Left lung (tissue), 10 donors: ENCODE data around the gene GALNT5. TPM values are rescaled to one million over a fixed set of nuclear protein-coding genes. Genes with fewer than 3 reads are reported as not detected.

ENCODE experiments used
- ATAC-seq: fragments of 200-7000 bp; cut with Tn5 transposase; one replicate; pipeline ENCODE4 v1.9.1; 2020; ENCODE audit warnings: moderate library complexity
- DNase-seq, 4 donors: peaks; one replicate each; pipeline ENCODE4 v3.0.0-alpha.2; 2013 to 2020
- H3K27ac ChIP-seq, 2 donors: fragments of 200-600 bp; sonication (generic) in 1 of 2; one replicate each; pipeline versions ENCODE4 v1.5.0 to v1.8.0; 2020 to 2021
- H3K27me3 ChIP-seq, 2 donors: fragments of 200-600 bp; sonication (generic) in 1 of 2; one replicate each; pipeline versions ENCODE4 v1.5.0 to v1.8.0; 2020 to 2021
- H3K36me3 ChIP-seq, 2 donors: fragments of 200-600 bp; sonication (generic) in 1 of 2; one replicate each; pipeline versions ENCODE4 v1.5.0 to v1.8.0; 2020 to 2021
- H3K4me1 ChIP-seq, 2 donors: fragments of 200-600 bp; one replicate each; pipeline ENCODE4 v1.8.0; 2021
- H3K4me3 ChIP-seq, 2 donors: fragments of 200-600 bp; sonication (generic) in 1 of 2; one replicate each; pipeline versions ENCODE4 v1.5.0 to v1.8.0; 2020 to 2021; ENCODE audit warnings: mild to moderate bottlenecking in 1 of 2
- H3K9me3 ChIP-seq, 2 donors: fragments of 200-600 bp; sonication (generic) in 1 of 2; one replicate each; pipeline versions ENCODE4 v1.5.0 to v1.8.0; 2020 to 2021
- CTCF ChIP-seq, 2 donors: fragments of 200-600 bp; sonication (generic) in 1 of 2; IDR thresholded peaks; one replicate each; pipeline versions ENCODE4 v1.5.0 to v1.8.0; 2021; ENCODE audit warnings: antibody characterized with exemption in 2 of 2
- intact Hi-C, 2 donors: fragments of 100-400 bp; cut with DNase I; formaldehyde crosslinking; loops; one replicate each; pipeline versions ENCODE4 v1.11.2 to v1.14.2; 2022
- polyA plus RNA-seq, 6 donors: library from polyadenylated mRNA; unstranded; fragments of 120-200 nt; gene quantifications; one replicate each; pipeline ENCODE4 v1.2.1, GENCODE V29; 2013; ENCODE audit not compliant: insufficient read length in 6 of 6
- total RNA-seq, 2 donors: library from RNA; stranded (reverse); fragmentation: NEBNext Ultra II Directional; extraction: Animal tissue kit (Norgen Biotek cat#: 25700); gene quantifications; one replicate each; pipeline ENCODE4 v1.2.1, GENCODE V29; 2021
- donor health status: DM: no; HTN: yes; CAD: no.
- donor health status: DM: no; HTN: no; CAD: no.

Gene GALNT5
- total and polyA plus RNA-seq, 8 donors, result 6.1 to 59.4 (median 7.1) TPM

- Histone ChIP-seq H3K9me3 (no peaks in the 10 kb centered on the region), H3K36me3 (no peaks in the 10 kb centered on the region), H3K27ac (no peak overlapping the region), H3K4me3 (no peak overlapping the region), H3K27me3 (no peaks in the 10 kb centered on the region), H3K4me1 (peaks cover 2 to 6% of the 10 kb centered on the region in 2 donors)
- DNase-seq (no peak), ATAC-seq (no peak)
- no peak for TF ChIP-seq CTCF (IDR thresholded peaks at IDR 0.05)
- intact Hi-C loops, result no loop called here
Measured at GRCh38 chr2:157287160-157287559, 29.7 kb downstream of the GALNT5 start.

- no peak for DNase-seq
- H3K9me3 ChIP-seq, result no peaks in the 10 kb centered on the region
- no peak overlapping the region for H3K27ac ChIP-seq
- no peaks in the 10 kb centered on the region for H3K27me3 ChIP-seq
- ATAC-seq, result no peak
- H3K4me3 ChIP-seq, result no peak overlapping the region
- peaks cover 2 to 6% of the 10 kb centered on the region in 2 donors for H3K4me1 ChIP-seq
- TF ChIP-seq CTCF (IDR thresholded peaks at IDR 0.05), result no peak
- no peaks in the 10 kb centered on the region for H3K36me3 ChIP-seq
- intact Hi-C loops, result no loop called here
Measured at GRCh38 chr2:157290525-157290924, 33.0 kb downstream of the GALNT5 start.

- Histone ChIP-seq H3K4me1 (peaks cover 2 to 6% of the 10 kb centered on the region in 2 donors), H3K36me3 (no peaks in the 10 kb centered on the region), H3K27ac (no peak overlapping the region), H3K9me3 (no peaks in the 10 kb centered on the region), H3K27me3 (no peaks in the 10 kb centered on the region), H3K4me3 (no peak overlapping the region)
- TF ChIP-seq CTCF (IDR thresholded peaks at IDR 0.05), result no peak
- intact Hi-C loops, result no loop called here
- ATAC-seq, result peak; percentile 83
- no peak for DNase-seq
Measured at GRCh38 chr2:157291018-157291417, 33.5 kb downstream of the GALNT5 start.

GRCh38 chr2:157292853-157293252, 35.3 kb downstream of the GALNT5 start:
- Histone ChIP-seq H3K4me1 (peaks cover 2 to 6% of the 10 kb centered on the region in 2 donors), H3K27ac (no peak overlapping the region), H3K9me3 (no peaks in the 10 kb centered on the region), H3K27me3 (no peaks in the 10 kb centered on the region), H3K4me3 (no peak overlapping the region), H3K36me3 (no peaks in the 10 kb centered on the region)
- no peak for TF ChIP-seq CTCF (IDR thresholded peaks at IDR 0.05)
- ATAC-seq (no peak), DNase-seq (peak in 1 of 4 donors; percentile 3)
- intact Hi-C loops, result no loop called here

- TF ChIP-seq CTCF (IDR thresholded peaks at IDR 0.05), result no peak
- intact Hi-C loops, result no loop called here
- Histone ChIP-seq H3K4me3 (no peak overlapping the region), H3K9me3 (no peaks in the 10 kb centered on the region), H3K4me1 (no peaks in the 10 kb centered on the region), H3K36me3 (no peaks in the 10 kb centered on the region), H3K27ac (no peak overlapping the region), H3K27me3 (no peaks in the 10 kb centered on the region)
- peak in 2 of 4 donors; percentile 50 to 51 for DNase-seq
- no peak for ATAC-seq
Measured at GRCh38 chr2:157296490-157296889, 39.0 kb downstream of the GALNT5 start.
